H54 (cell line): ENCODE measurements around the gene ABTB1.
"Not testable (repeated sequence)": the region's sequence is repeated elsewhere in the genome, so short reads cannot be mapped to it uniquely, and the experiment has no call there.

ENCODE experiments used
- DNase-seq: peaks from one replicate; pipeline ENCODE4 v3.0.0; 2011; ENCODE audit warnings: low spot score, mixed read lengths; ENCODE audit not compliant: insufficient read length
- FAIRE-seq: peaks from 3 replicates; lab custom pipeline; 2011; peaks lifted over from hg19 to GRCh38; lab: Jason Lieb, UNC
- POLR2A ChIP-seq: IDR thresholded peaks from 2 replicates; pipeline ENCODE4 v1.6.1; 2011; ENCODE audit warnings: low read depth, mild to moderate bottlenecking, low read length

ABTB1 gene

GRCh38 chr3:127679534-127680145 lies 6.9 kb downstream of the ABTB1 start:
- no peak for FAIRE-seq
- TF ChIP-seq POLR2A, result no peak
- DNase-seq, result no peak

GRCh38 chr3:127680146-127680661 lies 7.5 kb downstream of the ABTB1 start:
- no peak for TF ChIP-seq POLR2A
- no peak for FAIRE-seq
- no peak for DNase-seq

DNA sequence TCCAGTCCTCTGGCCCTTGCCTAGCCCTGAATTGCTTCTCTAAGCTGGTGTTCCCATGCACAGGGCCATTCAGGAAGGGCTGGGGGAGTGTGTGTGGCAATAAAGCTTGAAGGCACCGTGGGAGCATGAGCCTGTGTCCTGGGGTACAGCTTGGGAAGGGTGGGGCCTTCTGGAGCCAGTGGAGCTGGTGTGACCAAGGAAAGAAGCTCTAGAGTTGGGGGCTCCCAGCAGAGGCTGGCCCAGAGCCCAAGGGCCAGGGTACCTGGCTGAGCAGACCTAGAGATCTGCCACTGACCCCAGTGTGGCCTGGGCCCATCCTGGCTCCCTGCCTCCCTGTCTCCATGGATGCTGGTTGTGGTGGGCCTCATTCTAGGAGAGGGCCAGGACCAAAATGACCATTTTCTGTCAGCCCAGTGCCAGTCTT lies 8.1 kb downstream of the ABTB1 start:
- DNase-seq (no peak), FAIRE-seq (no peak)
- no peak for TF ChIP-seq POLR2A

GRCh38 chr3:127682175-127682554 lies 9.4 kb downstream of the ABTB1 start:
- DNase-seq, FAIRE-seq: not testable (repeated sequence)

DNA sequence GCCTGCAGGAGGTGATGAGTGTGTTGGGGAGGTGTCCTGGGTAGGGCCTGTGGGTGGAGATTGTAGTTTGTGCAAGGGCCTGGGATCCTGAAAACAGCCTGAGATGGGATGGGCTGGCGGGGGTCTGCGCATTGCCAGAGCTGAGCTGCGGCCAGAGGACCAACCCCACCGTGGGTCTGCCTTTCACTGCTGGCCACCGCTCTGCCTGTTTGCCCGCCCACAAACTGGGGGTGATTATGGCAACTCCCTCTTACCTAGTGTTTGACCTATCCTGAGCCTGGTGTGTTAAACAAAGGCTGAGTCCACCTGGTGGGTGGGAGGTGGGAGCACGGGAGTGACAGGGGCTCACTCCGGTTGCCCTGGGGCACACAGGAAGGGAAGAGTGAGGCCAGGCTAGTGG lies 9.8 kb downstream of the ABTB1 start:
- no peak for TF ChIP-seq POLR2A
- DNase-seq (no peak), FAIRE-seq (no peak)

GRCh38 chr3:127684871-127685707 lies 12.3 kb downstream of the ABTB1 start:
- TF ChIP-seq POLR2A, result no peak
- no peak for FAIRE-seq
- DNase-seq, result no peak

DNA sequence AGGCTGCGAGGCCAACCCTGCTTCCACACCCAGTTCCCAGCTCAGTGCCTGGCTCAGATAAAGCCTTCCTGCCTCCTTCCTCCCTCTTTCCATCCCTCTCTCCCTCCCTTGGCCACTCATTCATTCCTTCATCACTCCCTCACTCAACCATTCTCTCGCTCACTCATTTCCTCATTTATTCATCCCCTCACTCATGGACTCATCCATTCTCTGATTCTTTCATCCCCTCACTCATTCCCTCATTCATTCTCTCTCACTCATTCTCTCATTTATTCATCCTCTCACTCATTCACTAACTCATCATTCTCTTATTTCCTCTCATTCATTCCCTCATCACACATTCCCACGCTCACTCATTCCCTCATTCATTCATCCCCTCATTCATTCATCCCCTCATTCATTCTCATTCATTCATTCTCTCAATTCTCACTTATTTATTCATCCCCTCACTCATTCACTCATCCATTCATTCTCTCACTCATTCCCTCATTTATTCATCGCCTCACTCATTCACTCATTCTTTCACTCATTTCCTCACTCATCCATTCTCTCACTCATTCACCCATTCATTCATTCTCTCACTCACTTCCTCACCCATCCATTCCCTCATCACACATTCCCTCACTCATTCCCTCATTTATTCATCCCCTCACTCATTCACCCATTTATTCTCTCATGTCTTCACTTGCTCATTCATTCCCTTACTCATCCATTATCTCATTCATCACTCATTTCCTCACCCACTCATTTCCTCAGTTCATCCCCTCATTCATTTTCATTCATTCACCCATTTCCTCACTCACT lies 13.2 kb downstream of the ABTB1 start:
- DNase-seq, result no peak
- no peak for TF ChIP-seq POLR2A
- FAIRE-seq, result no peak

- FAIRE-seq, result no peak
- no peak for TF ChIP-seq POLR2A
Measured at GRCh38 chr3:127686512-127686894, 13.8 kb downstream of the ABTB1 start.

DNA sequence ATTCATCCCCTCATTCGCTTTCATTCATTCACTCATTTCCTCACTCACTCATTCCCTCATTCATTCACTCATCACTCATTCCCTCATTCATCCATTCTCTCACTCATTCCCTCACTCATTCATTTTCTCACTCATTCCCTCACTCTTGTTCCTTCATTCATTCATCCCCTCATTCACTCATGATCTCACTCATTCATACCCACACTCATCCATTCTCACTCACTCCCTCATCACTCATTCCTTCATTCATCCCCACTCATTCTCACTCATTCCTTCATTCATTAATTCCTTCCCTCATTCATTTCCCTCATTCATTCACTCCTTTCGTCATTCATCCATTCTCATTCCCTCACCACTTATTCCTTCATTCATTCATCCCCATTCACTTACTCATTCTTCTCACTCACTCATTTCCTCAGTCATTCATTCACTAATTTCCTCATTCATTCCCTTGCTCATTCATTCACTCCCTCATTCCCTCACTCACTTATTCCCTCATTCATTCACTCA lies 14.5 kb downstream of the ABTB1 start:
- DNase-seq (no peak), FAIRE-seq (no peak)
- TF ChIP-seq POLR2A, result no peak

More at GRCh38 chr3:127686512-127686894, 13.8 kb downstream of the ABTB1 start:
- DNase-seq, result no peak

- TF ChIP-seq POLR2A, result no peak
- FAIRE-seq, result no peak
Measured at GRCh38 chr3:127688022-127688415, 15.3 kb downstream of the ABTB1 start.

DNA sequence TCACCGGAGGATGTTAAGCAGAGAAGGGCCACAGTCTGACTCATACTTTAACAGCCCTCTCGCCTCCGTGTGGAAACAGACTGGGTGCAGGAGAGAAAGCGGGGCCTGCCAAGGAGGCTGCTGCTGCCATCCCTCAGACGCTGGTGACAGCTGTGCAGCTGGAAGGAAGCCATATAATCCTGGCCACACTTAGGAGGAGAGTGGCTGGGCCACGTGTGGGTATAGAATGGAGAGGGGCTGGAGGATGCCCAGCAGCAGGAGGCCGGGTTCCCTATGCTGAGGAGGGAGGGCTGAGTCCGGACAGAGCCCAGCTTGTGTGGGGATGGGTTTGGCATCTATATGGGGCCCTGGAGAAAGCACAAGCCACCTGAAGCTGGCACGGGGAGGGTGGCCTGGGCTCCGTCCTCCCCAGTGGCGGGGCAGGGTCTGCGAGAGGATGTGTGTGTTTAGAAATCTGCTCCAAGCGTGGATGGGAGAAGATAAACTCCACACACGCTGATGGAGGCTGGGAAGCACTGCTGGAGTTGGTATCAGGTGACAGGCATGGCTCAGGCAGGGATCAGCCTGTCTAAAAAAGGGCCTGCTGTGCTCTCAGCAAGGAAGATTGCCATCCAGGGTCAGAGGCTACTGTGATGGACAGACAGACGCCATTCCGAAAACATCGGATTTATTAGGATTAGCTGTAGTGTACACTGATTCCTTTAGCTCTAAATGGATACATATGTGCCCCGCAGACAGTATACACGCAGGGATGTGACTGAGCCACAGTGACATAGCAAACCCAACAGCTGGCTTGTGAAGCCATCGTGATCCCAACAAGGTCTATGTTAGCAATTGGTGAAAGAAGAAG lies 15.9 kb downstream of the ABTB1 start:
- no peak for TF ChIP-seq POLR2A
- DNase-seq (no peak), FAIRE-seq (no peak)

More at GRCh38 chr3:127688022-127688415, 15.3 kb downstream of the ABTB1 start:
- DNase-seq, result no peak

GRCh38 chr3:127689266-127689860 lies 16.6 kb downstream of the ABTB1 start:
- no peak for TF ChIP-seq POLR2A
- FAIRE-seq (no peak), DNase-seq (no peak)
